Measurements from ENCODE around the gene DNAH12. TPM values are rescaled to one million over a fixed set of nuclear protein-coding genes. Genes with fewer than 3 reads are reported as not detected.
A peak's percentile ranks its signal among the peaks of the same experiment; 100 is the strongest.
"Not testable (repeated sequence)": the region's sequence is repeated elsewhere in the genome, so short reads cannot be mapped to it uniquely, and the experiment has no call there.

DNAH12 gene
- total RNA-seq, 1 donor from 2014 or later, result 0.08 TPM

DNA sequence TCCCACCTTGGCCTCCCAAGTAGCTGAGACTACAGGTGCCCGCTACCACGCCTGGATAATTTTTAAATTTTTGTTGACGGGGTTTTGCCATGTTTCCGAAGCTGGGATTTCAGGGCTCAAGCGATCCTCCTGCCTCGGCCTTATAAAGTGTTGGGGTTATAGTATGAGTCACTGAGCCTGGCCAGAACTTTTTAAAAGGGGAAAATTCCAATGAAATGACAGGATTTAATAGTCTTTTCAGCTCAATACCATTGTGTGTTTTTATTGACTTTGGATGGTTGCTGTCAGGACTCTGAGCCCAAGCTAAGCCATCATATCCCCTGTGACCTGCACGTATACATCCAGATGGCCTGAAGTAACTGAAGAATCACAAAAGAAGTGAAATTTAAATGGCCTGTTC, 240.6 kb downstream of the DNAH12 start:
- ATAC-seq, result not testable (repeated sequence)

- ATAC-seq, result peak; percentile 94
Observed at GRCh38 chr3:57298041-57298440, 246.1 kb downstream of the DNAH12 start.

DNA sequence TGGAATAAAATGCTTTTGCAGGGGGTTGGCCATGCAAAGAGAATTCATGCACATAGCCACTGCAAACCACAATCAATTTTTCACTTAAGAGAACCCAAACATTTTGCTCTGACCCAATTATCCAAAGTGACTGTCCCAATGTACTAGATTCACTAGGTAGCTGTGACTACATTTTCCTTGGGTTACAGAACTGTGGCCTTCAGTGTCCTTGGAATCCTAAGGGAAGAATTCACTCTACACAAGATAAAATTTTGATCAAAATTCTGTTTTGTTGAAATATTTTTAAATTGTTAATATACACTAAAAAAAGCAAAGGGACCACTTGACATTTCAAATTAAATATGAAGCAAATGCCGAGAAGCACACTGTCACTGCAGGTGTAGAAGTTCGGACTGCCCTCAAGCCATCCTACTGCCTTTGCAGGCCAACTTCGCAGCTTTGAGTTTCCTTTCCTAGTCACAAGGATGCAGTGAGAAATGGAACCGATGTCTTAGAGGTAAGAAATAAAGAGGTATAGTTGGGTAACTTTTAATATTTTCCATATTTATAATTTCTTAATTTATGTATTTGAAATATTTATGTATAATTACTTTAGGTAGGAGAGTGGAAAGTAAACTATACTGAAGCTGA, 251.1 kb downstream of the DNAH12 start:
- no peak for ATAC-seq

DNA sequence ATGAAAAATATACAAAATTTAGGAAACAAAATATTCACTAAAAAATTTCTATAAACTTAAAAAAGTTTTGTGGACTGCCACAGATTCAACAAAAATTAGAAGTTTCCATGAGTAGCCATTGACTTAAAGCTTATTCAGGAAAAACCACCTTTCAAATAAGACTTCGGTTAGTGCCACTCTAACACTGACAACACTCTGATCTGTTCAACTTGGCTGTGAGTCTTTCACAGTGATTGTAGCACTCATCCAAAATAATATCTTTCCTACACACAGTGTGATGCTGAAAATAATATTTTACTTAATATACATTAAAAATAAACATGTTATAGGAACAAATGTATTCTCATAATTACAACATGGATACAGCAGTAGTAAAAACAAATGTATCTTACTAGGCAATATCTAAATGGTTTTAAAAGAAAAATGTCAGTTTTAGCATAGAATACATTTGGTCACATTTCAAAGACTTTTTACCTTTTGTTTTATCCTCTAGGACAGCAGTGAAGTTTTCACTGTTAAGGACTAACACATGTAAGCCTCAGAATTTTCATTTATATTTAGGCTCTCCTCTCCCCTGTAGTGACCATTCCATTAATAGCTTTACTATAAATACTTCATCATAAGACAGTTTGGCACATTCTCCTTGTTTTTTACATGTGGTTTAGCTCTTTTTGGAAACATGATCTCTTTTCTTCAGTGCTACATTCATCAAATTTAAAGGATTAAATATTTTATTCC, 251.8 kb downstream of the DNAH12 start, which contains the start of gene ASB14:
Gene ASB14, minus strand, starts transcription at position 527 of the 738 bp plus-strand sequence. CDS start 652 bp downstream, outside the sequence.
- ATAC-seq, result no peak

DNA sequence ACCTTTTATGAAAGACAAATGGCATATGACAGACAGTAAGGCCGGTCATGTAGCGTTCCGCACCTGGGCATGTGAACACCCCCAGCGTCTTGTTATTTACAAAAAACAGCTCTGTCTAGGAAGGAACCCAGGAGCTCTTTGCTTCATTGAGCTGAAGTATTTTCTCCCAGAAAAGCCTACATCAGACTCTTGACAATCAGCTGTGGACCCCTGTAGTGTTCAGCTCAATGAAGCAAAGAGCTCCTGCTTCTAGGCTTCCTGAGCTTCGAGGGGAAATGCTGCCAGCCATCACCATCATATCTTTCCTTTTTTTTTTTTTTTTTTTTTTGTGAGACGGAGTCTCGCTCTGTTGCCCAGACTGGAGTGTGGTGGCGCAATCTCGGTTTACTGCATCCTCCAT, 255.7 kb downstream of the DNAH12 start:
- no peak for ATAC-seq

- no peak for ATAC-seq
Observed at GRCh38 chr3:57287205-57287604, 256.9 kb downstream of the DNAH12 start.

DNA sequence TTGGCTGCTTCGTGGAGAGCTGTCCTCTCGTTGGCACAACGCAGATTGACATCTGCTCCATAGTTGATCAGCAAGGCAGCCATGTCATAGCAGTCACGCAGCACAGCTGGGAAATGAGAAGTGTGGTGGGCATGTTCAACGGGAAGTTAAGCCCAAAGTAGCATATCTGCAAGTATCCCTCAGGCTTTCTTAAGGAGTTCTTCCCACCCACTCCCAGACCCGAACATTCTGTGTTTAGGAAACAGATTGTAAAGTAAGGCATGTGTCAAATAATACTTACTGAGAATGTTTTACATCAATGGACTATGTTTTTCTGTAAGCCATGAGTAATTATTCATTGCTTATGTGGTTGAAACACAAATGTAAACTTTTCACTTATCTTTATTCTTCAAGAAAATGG, 260.8 kb downstream of the DNAH12 start:
- no peak for ATAC-seq

GRCh38 chr3:57281715-57282114, 262.4 kb downstream of the DNAH12 start:
- peak; percentile 73 for ATAC-seq

DNA sequence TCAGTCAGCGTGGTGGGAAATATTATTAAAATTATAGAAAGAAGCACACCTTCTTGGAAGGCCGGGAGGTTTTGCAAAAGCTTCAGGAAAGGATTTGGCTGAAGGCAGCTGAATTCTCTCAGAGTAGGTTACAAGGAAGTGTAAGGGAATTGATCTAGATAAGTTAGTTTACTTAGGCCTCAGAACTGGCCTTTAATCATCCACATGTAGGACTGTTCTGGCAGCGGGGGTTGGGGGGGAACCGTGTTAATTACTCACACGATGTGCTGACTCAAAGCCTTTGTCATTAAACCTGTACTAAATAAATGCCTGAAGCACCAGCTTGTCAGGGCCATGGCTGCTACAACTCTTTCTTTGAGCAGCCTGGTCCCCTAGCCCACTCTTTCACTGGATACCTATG, 264.5 kb downstream of the DNAH12 start:
- ATAC-seq, result no peak

- ATAC-seq, result no peak
Observed at GRCh38 chr3:57278237-57278636, 265.9 kb downstream of the DNAH12 start.

GRCh38 chr3:57275393-57275792, 268.8 kb downstream of the DNAH12 start:
- no peak for ATAC-seq

- no peak for ATAC-seq
Observed at GRCh38 chr3:57274845-57275244, 269.3 kb downstream of the DNAH12 start.

DNA sequence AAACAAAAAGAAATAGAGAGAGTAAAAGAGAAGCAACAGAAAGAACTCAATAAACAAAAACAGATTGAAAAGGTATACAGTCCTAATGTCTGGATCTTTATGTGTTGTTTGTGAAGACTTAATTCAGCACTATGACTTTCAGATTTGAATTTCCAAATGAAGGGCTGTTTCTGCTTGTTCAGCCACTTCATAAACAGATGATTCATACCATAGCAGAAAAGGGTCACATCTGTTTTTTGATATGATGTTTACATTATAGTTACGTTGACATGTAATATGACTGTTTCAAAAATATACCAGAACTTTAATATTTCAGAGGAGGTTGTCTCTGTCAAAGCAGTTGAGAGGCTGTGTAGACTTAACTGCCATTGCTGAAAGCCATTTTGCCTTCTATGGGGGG, 275.7 kb downstream of the DNAH12 start:
- no peak for ATAC-seq

DNA sequence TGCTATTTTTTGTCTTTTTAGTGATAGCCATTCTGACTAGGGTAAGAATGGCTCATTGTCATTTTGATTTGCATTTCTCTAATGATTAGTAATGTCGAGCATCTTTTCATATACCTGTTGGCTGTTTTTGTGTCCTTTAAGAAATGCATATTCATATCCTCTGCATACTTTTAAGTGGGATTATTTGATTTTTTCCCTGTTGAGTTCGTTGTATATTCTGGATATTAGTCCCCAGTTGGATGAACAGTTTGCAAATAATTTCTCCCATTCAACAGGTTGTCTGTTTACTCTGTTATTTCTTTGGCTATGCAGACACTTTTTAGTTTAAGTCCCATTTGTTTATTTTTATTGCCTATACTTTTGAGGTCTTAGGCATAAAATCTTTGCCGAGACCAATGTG, 282.2 kb downstream of the DNAH12 start:
- no peak for ATAC-seq

DNA sequence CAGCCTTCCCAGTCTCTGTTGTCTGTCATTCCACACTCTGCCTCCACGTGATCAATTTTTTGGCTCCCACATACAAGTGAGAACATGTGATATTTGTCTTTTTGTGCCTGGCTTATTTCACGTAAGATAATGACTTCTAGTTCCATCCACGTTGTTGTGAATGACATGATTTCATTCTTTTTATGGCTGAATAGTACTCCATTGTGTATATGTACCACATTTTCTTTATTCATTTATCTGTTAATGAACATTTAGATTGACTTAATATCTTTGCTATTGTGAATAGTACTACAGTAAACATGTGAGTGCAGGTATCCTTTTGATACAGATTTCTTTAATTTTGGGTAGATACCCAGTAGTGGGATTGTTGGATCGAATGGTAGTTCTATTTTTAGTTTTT, 283.0 kb downstream of the DNAH12 start:
- no peak for ATAC-seq

GRCh38 chr3:57257678-57258077, 286.5 kb downstream of the DNAH12 start:
- no peak for ATAC-seq

- ATAC-seq, result no peak
Observed at GRCh38 chr3:57256844-57257243, 287.3 kb downstream of the DNAH12 start.

GRCh38 chr3:57252404-57252803, 291.7 kb downstream of the DNAH12 start:
- no peak for ATAC-seq

GRCh38 chr3:57244946-57245345, 299.2 kb downstream of the DNAH12 start:
- no peak for ATAC-seq

Other genes with a start within 250 kb of the DNAH12 start
- gene PDE12, start 11.9 kb upstream of the DNAH12 start, total RNA-seq, result 17.5 TPM
- gene ARF4, start 53.0 kb upstream of the DNAH12 start, total RNA-seq, result 72.1 TPM
- 23.5 TPM for gene DENND6A, start 148.7 kb upstream of the DNAH12 start, total RNA-seq
- gene SLMAP, start 212.0 kb upstream of the DNAH12 start, total RNA-seq, result 57.1 TPM